ENCODE results near the gene ZFC3H1.

DNA sequence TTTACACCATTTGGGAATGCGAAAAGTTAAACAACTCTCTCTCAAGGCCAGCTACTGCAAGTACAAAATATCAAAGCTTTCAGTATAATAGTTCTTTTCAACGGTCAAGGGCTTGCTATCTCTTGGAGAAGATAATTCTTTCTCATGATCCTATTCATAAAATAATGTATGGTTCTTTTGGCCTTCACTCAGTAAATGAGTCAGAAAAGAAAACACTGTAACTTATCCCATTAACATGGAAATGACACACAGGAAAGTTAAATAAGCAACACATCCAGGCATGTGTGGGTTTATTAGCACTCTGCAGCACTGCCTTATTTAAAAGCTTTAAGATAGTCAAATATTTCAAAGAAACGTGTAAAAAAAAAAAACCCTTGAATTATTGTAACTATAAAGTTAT is 36.9 kb downstream of the ZFC3H1 start:
- TF ChIP-seq, protein P1, sequence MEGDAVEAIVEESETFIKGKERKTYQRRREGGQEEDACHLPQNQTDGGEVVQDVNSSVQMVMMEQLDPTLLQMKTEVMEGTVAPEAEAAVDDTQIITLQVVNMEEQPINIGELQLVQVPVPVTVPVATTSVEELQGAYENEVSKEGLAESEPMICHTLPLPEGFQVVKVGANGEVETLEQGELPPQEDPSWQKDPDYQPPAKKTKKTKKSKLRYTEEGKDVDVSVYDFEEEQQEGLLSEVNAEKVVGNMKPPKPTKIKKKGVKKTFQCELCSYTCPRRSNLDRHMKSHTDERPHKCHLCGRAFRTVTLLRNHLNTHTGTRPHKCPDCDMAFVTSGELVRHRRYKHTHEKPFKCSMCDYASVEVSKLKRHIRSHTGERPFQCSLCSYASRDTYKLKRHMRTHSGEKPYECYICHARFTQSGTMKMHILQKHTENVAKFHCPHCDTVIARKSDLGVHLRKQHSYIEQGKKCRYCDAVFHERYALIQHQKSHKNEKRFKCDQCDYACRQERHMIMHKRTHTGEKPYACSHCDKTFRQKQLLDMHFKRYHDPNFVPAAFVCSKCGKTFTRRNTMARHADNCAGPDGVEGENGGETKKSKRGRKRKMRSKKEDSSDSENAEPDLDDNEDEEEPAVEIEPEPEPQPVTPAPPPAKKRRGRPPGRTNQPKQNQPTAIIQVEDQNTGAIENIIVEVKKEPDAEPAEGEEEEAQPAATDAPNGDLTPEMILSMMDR (IDR thresholded peaks at IDR 0.05): no peak
- TF ChIP-seq POLR2A (IDR thresholded peaks at IDR 0.05): no peak

Measured in lower leg skin (tissue), 3 donors.